Tongue (tissue), 2 donors: ENCODE results near the gene BSN. TPM values are rescaled to one million over a fixed set of nuclear protein-coding genes. Genes with fewer than 3 reads are reported as not detected.

ENCODE experiments used
- DNase-seq: peaks from one replicate; pipeline ENCODE4 v3.0.0-alpha.2; 2015
- total RNA-seq: library from RNA; depleted of rRNA; stranded (reverse); fragments of >200 nt; gene quantifications from one replicate; pipeline ENCODE4 v1.2.3, GENCODE V29; 2014

BSN gene
- total RNA-seq, 1 donor from 2014 or later = 0.82 TPM

DNA sequence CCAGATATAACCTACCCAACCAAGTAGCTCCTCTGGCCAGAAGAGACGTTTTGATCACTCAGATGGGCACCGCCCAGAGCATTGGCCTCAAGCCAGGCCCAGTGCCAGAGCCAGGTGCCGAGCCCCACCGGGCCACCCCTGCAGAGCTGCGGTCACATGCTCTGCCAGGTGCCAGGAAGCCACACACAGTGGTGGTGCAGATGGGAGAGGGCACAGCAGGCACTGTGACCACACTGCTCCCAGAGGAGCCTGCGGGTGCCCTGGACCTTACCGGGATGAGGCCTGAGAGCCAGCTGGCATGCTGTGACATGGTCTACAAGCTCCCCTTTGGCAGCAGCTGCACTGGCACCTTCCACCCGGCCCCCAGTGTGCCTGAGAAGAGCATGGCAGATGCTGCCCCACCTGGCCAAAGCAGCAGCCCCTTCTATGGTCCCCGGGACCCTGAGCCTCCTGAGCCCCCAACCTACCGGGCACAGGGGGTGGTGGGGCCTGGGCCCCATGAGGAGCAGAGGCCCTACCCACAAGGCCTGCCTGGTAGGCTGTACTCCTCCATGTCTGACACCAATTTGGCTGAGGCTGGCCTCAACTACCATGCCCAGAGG, 100.8 kb downstream of the BSN start:
- no peak for DNase-seq

DNA sequence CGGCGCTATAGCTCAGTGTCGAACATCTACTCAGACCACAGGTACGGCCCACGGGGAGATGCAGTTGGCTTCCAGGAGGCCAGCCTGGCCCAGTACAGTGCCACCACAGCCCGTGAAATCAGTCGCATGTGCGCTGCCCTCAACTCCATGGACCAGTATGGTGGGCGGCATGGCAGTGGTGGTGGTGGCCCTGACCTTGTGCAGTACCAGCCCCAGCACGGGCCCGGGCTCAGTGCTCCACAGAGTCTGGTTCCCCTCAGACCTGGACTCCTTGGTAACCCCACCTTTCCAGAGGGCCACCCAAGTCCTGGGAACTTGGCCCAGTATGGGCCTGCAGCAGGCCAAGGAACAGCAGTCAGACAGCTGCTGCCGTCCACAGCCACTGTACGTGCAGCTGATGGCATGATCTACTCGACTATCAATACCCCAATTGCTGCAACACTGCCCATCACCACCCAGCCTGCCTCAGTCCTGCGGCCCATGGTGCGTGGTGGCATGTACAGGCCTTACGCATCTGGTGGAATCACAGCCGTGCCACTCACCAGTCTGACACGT, 101.5 kb downstream of the BSN start:
- no peak for DNase-seq

DNA sequence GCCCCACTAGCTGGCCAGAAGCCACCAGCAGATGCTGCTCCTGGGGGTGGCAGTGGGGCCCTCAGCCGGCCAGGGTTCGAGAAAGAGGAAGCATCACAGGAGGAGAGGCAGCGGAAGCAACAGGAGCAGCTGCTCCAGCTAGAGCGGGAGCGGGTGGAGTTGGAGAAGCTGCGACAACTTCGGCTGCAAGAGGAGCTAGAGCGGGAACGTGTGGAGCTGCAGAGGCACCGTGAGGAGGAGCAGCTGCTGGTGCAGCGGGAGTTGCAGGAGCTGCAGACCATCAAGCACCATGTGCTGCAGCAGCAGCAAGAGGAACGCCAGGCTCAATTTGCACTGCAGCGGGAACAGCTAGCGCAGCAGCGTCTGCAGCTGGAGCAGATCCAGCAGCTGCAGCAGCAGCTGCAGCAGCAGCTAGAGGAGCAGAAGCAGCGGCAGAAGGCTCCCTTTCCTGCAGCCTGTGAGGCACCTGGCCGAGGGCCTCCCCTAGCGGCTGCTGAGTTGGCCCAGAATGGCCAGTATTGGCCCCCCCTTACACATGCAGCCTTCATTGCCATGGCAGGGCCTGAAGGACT, 102.3 kb downstream of the BSN start:
- peak; percentile 60 for DNase-seq

GRCh38 chr3:49657208-49657915, 103.1 kb downstream of the BSN start:
- no peak for DNase-seq

- peak; percentile 45 for DNase-seq
These were observed 104.4 kb downstream of the BSN start for GRCh38 chr3:49658711-49659110.

DNA sequence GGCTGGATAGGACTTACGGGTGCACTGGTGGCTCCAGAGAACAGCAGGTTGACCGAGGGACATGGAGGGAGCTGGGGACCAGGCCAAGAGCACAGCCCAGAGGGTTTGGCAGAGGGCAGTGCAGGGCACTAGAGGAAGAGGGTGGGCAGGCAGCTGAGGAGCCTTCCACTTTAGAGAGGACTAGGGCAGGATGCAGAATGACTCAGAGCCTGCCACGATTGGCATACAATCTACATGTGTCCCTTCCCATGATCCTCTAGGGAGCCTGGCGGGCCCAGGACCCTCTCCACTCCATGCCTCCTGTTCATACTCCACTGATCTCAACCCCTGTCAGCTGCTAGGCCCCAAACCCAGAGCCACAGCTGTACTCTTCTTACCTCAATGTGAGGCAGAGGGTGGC, 105.5 kb downstream of the BSN start:
- no peak for DNase-seq

- DNase-seq = no peak
These were observed 107.0 kb downstream of the BSN start for GRCh38 chr3:49661281-49661680.

GRCh38 chr3:49662021-49662420, 107.7 kb downstream of the BSN start:
- DNase-seq = no peak

- no peak for DNase-seq
These were observed 108.6 kb downstream of the BSN start for GRCh38 chr3:49662720-49663413.

GRCh38 chr3:49663831-49664230, 109.6 kb downstream of the BSN start:
- DNase-seq = no peak

GRCh38 chr3:49664300-49664699, 110.0 kb downstream of the BSN start:
- no peak for DNase-seq

DNA sequence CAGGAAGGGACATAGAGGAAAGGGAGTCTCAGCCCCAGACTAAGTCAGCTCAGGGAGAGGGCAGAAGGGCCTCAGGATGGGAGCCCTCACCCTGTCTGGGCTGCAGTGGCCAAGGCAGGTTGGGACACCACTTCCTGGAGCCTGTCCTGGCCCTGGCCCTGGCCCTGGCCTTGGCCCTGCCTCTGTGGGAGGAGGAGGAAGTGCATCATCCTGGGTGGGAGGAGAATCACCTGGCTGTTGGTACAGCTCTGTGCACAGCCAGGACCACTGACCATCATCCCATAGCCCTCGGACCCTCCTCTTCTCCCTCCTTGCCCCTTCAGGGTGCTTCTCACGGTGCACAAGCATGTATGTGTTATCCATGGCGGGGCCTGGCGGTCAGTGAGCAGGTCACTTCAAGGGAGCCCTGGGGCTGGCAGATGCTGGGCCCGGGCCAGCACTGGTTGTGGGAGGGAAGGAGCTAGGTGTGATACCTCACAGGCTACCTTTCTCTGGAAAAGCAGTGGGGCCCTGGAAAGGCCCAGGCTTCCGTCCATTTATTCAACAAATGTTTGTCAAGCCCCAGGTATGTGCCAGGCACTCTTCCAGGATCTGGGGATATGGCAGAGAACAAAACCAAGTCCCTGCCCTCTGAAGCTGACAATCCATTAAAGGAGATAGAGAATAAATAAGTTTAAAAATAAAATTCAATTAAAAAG, 111.7 kb downstream of the BSN start:
- DNase-seq = no peak

- peak; percentile 24 for DNase-seq
These were observed 112.3 kb downstream of the BSN start for GRCh38 chr3:49666592-49666991.

DNA sequence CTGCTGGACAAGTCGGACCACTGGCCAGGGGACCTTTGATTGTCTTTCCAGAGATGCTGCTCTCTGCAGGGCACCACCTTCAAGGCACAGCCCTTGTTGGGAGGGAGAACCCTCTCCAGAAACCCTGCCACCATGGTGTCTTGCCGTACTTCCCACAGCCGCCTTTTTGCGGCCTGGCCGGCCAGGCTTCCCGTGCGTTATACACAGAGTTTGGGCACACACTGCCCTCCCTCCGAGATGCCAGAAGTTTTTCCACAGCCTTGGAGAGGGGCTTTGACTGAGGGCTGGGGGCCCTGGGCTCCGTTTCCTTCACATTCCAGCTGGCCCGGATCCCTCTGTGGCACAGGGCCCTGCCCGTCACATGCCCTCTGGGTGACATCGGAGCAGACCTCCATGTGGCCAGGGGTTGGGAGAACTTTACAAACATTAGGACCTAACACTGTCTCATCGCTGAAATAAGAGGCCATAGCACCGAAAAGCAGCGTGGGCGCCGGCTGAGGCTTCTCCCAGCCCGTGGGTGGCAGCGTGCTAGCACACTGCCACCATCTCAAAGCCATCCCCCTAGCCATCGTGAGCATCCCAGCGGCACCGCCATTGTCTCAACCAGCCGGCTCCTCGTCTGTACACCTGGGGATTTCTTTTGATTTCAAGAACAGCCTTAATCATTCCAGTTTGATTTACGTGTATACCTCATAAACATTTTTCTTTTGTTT, 113.6 kb downstream of the BSN start:
- no peak for DNase-seq

DNA sequence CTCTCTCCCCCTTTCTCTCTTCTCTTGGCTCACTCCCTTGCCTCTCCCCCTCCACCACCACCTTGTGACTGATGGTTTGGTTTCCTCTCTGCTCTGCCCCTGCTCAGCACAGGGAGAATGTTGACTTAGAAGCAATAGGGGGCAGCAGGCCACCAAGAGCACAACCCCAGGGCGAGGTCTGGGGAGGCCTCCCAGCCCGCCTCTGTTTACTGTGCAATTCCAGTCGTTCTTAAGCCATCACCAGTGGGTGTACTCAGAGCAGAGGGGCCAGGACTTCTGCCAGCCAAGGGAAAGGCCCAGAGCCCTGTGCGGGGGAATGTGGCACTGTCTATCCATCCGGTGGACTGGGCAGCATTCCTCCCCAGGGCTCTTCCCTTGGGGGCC, 114.1 kb downstream of the BSN start:
- DNase-seq = no peak

- no peak for DNase-seq
These were observed 114.6 kb downstream of the BSN start for GRCh38 chr3:49668861-49669260.

DNA sequence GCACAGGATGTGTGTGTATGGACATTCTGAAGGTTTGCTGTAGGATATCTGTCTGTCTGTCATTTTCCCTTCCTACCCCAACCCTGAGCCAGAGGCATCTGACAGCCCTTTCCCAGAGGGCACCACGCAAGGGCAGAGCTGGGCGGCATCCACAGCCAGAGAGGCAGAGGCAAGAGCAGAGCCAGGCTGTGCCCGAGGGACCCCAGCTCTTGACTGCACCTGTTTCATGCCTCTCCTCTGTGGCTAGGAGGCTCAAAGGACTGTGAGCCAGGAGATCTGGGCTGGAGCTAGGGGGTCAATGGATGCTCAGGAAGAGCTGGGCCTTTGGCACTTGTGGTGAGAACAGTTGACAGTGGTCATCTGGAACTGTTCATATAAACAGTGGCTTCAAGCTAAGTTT, 115.1 kb downstream of the BSN start:
- DNase-seq = no peak

- no peak for DNase-seq
These were observed 116.6 kb downstream of the BSN start for GRCh38 chr3:49670940-49671290.

DNA sequence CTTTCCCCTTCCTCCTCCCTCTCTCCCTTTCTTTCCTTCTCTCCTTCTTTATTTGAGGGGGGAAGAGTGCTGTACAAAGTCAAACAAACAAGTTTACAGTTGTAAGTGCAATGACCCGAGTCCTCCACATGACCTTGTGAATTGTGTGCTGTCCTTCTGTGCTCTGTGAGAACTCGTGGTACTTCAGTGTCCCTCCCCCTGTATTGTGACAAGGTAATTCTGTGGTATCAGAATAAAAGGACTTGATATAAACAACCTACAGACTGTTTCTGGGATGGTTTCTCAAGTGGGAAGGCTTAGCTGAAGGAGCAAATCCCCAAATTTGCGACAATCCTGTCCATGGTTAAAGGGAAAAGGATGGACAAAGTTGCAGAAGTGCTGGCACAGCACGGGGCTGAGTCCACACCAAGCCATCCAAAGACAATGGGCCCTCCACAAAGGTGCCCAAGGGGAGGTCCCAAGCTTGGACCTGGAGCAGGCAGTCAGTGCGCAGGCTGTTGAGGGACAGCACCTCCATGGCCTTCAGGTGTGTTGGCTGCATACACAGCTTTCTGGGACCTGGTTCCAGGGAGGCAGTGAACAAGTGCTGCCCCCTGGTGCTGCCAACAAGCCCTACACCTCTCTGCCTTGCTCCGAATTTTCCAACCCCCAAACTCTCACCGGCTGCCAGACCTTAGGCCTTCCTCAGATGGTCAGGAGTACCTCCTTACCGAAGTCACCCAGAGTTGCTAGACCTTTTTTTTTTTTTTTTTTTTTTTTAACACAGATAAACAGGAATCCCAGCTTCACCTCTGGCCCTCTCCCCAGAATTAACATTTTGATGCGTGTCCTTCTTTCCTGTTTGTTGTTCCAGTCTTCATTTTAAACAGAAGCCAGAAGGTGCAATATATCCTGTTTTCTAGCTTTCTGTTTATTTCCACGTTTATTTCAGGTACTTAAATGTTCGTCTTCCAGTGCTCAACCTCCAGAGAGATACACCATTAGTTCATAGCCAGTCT, 117.3 kb downstream of the BSN start:
- peak; percentile 85 for DNase-seq

- no peak for DNase-seq
These were observed 118.9 kb downstream of the BSN start for GRCh38 chr3:49673121-49673714.
